Endometrial microvascular endothelial cells (primary cell): ENCODE measurements around the gene RELN. TPM values are rescaled to one million over a fixed set of nuclear protein-coding genes. Genes with fewer than 3 reads are reported as not detected.

ENCODE experiments used
- in situ Hi-C: cut with HindIII; loops from 2 replicates; pipeline ENCODE4 v1.10.0; 2017; ENCODE audit warnings: low sequenced_read_pairs, low pct_unique_long_range_greater_than_20kb; ENCODE audit errors: inconsistent ontology term
- total RNA-seq: library from RNA; depleted of rRNA; stranded (reverse); fragments of >200 nt; gene quantifications from one replicate; pipeline ENCODE4 v1.2.3, GENCODE V29; 2015; ENCODE audit errors: inconsistent ontology term

RELN gene
- total RNA-seq, 1 donor from 2014 or later = 1.2 TPM

GRCh38 chr7:103772171-103772773, 217.2 kb downstream of the RELN start:
- in situ Hi-C loops = no loop called here

- in situ Hi-C loops = no loop called here
These were observed 218.2 kb downstream of the RELN start for GRCh38 chr7:103771294-103771693.

- in situ Hi-C loops = no loop called here
These were observed 222.8 kb downstream of the RELN start for GRCh38 chr7:103766660-103767059.

GRCh38 chr7:103765901-103766300, 223.6 kb downstream of the RELN start:
- in situ Hi-C loops = no loop called here

GRCh38 chr7:103764901-103765300, 224.6 kb downstream of the RELN start:
- in situ Hi-C loops = no loop called here

- in situ Hi-C loops = no loop called here
These were observed 226.6 kb downstream of the RELN start for GRCh38 chr7:103762877-103763276.

- in situ Hi-C loops = no loop called here
These were observed 227.2 kb downstream of the RELN start for GRCh38 chr7:103762065-103762760.

GRCh38 chr7:103752995-103753394, 236.5 kb downstream of the RELN start:
- in situ Hi-C loops = no loop called here

GRCh38 chr7:103751311-103751880, 238.1 kb downstream of the RELN start:
- in situ Hi-C loops = no loop called here

- in situ Hi-C loops = loop anchor here (25.0 kb wide), 1 partner anchor 189 kb away; no protein-coding TSS in a partner anchor
These were observed 240.8 kb downstream of the RELN start for GRCh38 chr7:103748680-103749079.

- in situ Hi-C loops = loop anchor here (25.0 kb wide), 1 partner anchor 202 kb away; no protein-coding TSS in a partner anchor
These were observed 254.1 kb downstream of the RELN start for GRCh38 chr7:103735377-103735776.

GRCh38 chr7:103731169-103731568, 258.3 kb downstream of the RELN start:
- in situ Hi-C loops = loop anchor here (25.0 kb wide), 1 partner anchor 206 kb away; no protein-coding TSS in a partner anchor

GRCh38 chr7:103729026-103729425, 260.4 kb downstream of the RELN start:
- in situ Hi-C loops = loop anchor here (25.0 kb wide), 1 partner anchor 208 kb away; no protein-coding TSS in a partner anchor

- in situ Hi-C loops = loop anchor here (25.0 kb wide), 1 partner anchor 209 kb away; no protein-coding TSS in a partner anchor
These were observed 261.4 kb downstream of the RELN start for GRCh38 chr7:103727982-103728610.

GRCh38 chr7:103719070-103719469, 270.4 kb downstream of the RELN start:
- in situ Hi-C loops = no loop called here

GRCh38 chr7:103718482-103719061, 270.9 kb downstream of the RELN start:
- in situ Hi-C loops = no loop called here

GRCh38 chr7:103717574-103717973, 271.9 kb downstream of the RELN start:
- in situ Hi-C loops = no loop called here

- in situ Hi-C loops = no loop called here
These were observed 273.9 kb downstream of the RELN start for GRCh38 chr7:103715376-103716120.
